CD8-positive, alpha-beta memory T cell (primary cell): ENCODE measurements around the gene BBS1. TPM values are rescaled to one million over a fixed set of nuclear protein-coding genes. Genes with fewer than 3 reads are reported as not detected.
"Not testable (repeated sequence)": the region's sequence is repeated elsewhere in the genome, so short reads cannot be mapped to it uniquely, and the experiment has no call there.

Experiments used
- CTCF ChIA-PET: fragments of 350-600 bp; sonication (Branson Sonifier 250); formaldehyde crosslinking; loops from one replicate; lab custom pipeline; 2021; ENCODE audit warnings: antibody characterized with exemption; lab: Charles Lee
- POLR2A ChIA-PET: fragments of 350-600 bp; sonication (Branson Sonifier 250); formaldehyde crosslinking; loops from one replicate; lab custom pipeline; 2021; ENCODE audit warnings: antibody characterized with exemption; lab: Charles Lee
- DNase-seq, 5 donors: peaks; one replicate each; pipeline versions ENCODE4 v3.0.0 to v3.0.0-alpha.2; 2020 to 2022; ENCODE audit warnings: mixed read lengths in 1 of 5
- H3K27ac ChIP-seq: one replicate; pipeline ENCODE4 v1.7.0; 2013; ENCODE audit warnings: low read depth, mild to moderate bottlenecking, low read length, moderate library complexity
- H3K27me3 ChIP-seq: 2 replicates; pipeline ENCODE4 v1.7.0; 2013; ENCODE audit warnings: low read length, mild to moderate bottlenecking; ENCODE audit not compliant: insufficient read depth, poor library complexity, severe bottlenecking
- H3K36me3 ChIP-seq: 2 replicates; pipeline ENCODE4 v1.7.0; 2013; ENCODE audit warnings: mild to moderate bottlenecking, low read length, moderate library complexity; ENCODE audit not compliant: insufficient read depth
- H3K4me1 ChIP-seq: 2 replicates; pipeline ENCODE4 v1.7.0; 2013; ENCODE audit warnings: mild to moderate bottlenecking, low read length, moderate library complexity; ENCODE audit not compliant: insufficient read depth
- H3K4me3 ChIP-seq: 2 replicates; pipeline ENCODE4 v1.7.0; 2013; ENCODE audit warnings: mild to moderate bottlenecking, low read length
- H3K9me3 ChIP-seq: 2 replicates; pipeline ENCODE4 v1.7.0; 2013; ENCODE audit warnings: mild to moderate bottlenecking, low read length
- H3K27ac Mint-ChIP-seq, 8 donors: one replicate each; pipeline ENCODE4 v1.8.0; 2020 to 2021; ENCODE audit warnings: mixed read lengths in 8 of 8, mild to moderate bottlenecking in 6 of 8, inconsistent platforms in 3 of 8, moderate library complexity in 3 of 8
- H3K27me3 Mint-ChIP-seq, 2 donors: one replicate each; pipeline ENCODE4 v1.8.0; 2020 to 2021; ENCODE audit warnings: mixed read lengths in 2 of 2, mild to moderate bottlenecking in 1 of 2, moderate library complexity in 1 of 2
- H3K36me3 Mint-ChIP-seq, 3 donors: one replicate each; pipeline ENCODE4 v1.8.0; 2020 to 2021; ENCODE audit warnings: mixed read lengths in 3 of 3, inconsistent platforms in 1 of 3, mild to moderate bottlenecking in 1 of 3
- H3K4me1 Mint-ChIP-seq, 3 donors: one replicate each; pipeline ENCODE4 v1.8.0; 2020 to 2021; ENCODE audit warnings: mixed read lengths in 3 of 3, inconsistent platforms in 1 of 3, mild to moderate bottlenecking in 1 of 3
- H3K4me3 Mint-ChIP-seq, 7 donors: one replicate each; pipeline ENCODE4 v1.8.0; 2020 to 2021; ENCODE audit warnings: mixed read lengths in 7 of 7, mild to moderate bottlenecking in 6 of 7, moderate library complexity in 4 of 7, inconsistent platforms in 2 of 7
- H3K9me3 Mint-ChIP-seq, 5 donors: one replicate each; pipeline ENCODE4 v1.8.0; 2020 to 2022; ENCODE audit warnings: mixed read lengths in 5 of 5, mild to moderate bottlenecking in 3 of 5, moderate library complexity in 2 of 5, inconsistent platforms in 1 of 5
- polyA plus RNA-seq: library from polyadenylated mRNA; unstranded; fragments of 300-500 nt; fragmentation: Illumina TruSeq; gene quantifications from one replicate; pipeline ENCODE4 v1.2.3, GENCODE V29; 2021
- total RNA-seq, 2 experiments: library from RNA; stranded (reverse); gene quantifications; one replicate each; pipeline ENCODE4 v1.2.3, GENCODE V29; 2021

Gene BBS1
- total and polyA plus RNA-seq, 3 experiments from 2014 or later = 15.6 to 21.2 (median 17.7) TPM

GRCh38 chr11:66530927-66531709, 20.7 kb downstream of the BBS1 start:
- peaks cover 5 to 11% (median 9%) of the 10 kb centered on the region in 3 donors for H3K4me1 Mint-ChIP-seq
- Histone ChIP-seq H3K27ac (no peak overlapping the region), H3K9me3 (no peaks in the 10 kb centered on the region), H3K4me1 (no peaks in the 10 kb centered on the region), H3K4me3 (no peak overlapping the region), H3K36me3 (peaks cover 1% of the 10 kb centered on the region), H3K27me3 (no peaks in the 10 kb centered on the region)
- peak overlapping the region in 3 of 8 donors; percentile 51 to 88 (median 68) for H3K27ac Mint-ChIP-seq
- H3K4me3 Mint-ChIP-seq = no peak overlapping the region
- H3K27me3 Mint-ChIP-seq = peaks cover 0 to 1% of the 10 kb centered on the region in 2 donors
- ChIA-PET POLR2A (no interaction called here), CTCF (no interaction called here)
- H3K36me3 Mint-ChIP-seq = peaks cover 5 to 51% (median 6%) of the 10 kb centered on the region in 3 donors
- DNase-seq = no peak
- H3K9me3 Mint-ChIP-seq = no peaks in the 10 kb centered on the region

- Histone ChIP-seq H3K4me3 (no peak overlapping the region), H3K27ac (no peak overlapping the region), H3K27me3 (no peaks in the 10 kb centered on the region), H3K4me1 (no peaks in the 10 kb centered on the region), H3K9me3 (no peaks in the 10 kb centered on the region), H3K36me3 (no peaks in the 10 kb centered on the region)
- ChIA-PET POLR2A (no interaction called here), CTCF (no interaction called here)
- H3K27me3 Mint-ChIP-seq = peaks cover 0 to 1% of the 10 kb centered on the region in 2 donors
- H3K36me3 Mint-ChIP-seq = peaks cover 5 to 52% (median 6%) of the 10 kb centered on the region in 3 donors
- no peak overlapping the region for H3K27ac Mint-ChIP-seq
- no peak overlapping the region for H3K4me3 Mint-ChIP-seq
- peaks cover 5 to 11% (median 9%) of the 10 kb centered on the region in 3 donors for H3K4me1 Mint-ChIP-seq
- no peaks in the 10 kb centered on the region for H3K9me3 Mint-ChIP-seq
- no peak for DNase-seq
Measured at GRCh38 chr11:66531841-66532240, 21.4 kb downstream of the BBS1 start.

- peak overlapping the region in 3 of 8 donors; percentile 35 to 66 (median 55) for H3K27ac Mint-ChIP-seq
- peaks cover 0 to 1% of the 10 kb centered on the region in 2 donors for H3K27me3 Mint-ChIP-seq
- CTCF ChIA-PET = interaction anchor here (0.8 kb wide), 1 partner anchor 13 kb away, joined by 4 read pairs; the partner anchor contains the start of gene ZDHHC24
- H3K9me3 ChIP-seq = no peaks in the 10 kb centered on the region
- POLR2A ChIA-PET = no interaction called here
- H3K36me3 Mint-ChIP-seq = peaks cover 5 to 53% (median 7%) of the 10 kb centered on the region in 3 donors
- H3K27me3 ChIP-seq = no peaks in the 10 kb centered on the region
- no peaks in the 10 kb centered on the region for H3K4me1 ChIP-seq
- H3K4me1 Mint-ChIP-seq = peaks cover 5 to 11% (median 9%) of the 10 kb centered on the region in 3 donors
- DNase-seq = no peak
- H3K9me3 Mint-ChIP-seq = no peaks in the 10 kb centered on the region
- H3K36me3 ChIP-seq = no peaks in the 10 kb centered on the region
- no peak overlapping the region for H3K4me3 Mint-ChIP-seq
- no peak overlapping the region for H3K27ac ChIP-seq
- H3K4me3 ChIP-seq = no peak overlapping the region
Measured at GRCh38 chr11:66532784-66533183, 22.3 kb downstream of the BBS1 start.

- peaks cover 31 to 35% (median 33%) of the 10 kb centered on the region in 3 donors for H3K4me1 Mint-ChIP-seq
- H3K4me1 ChIP-seq = peaks cover 18% of the 10 kb centered on the region
- no peaks in the 10 kb centered on the region for H3K27me3 Mint-ChIP-seq
- H3K4me3 ChIP-seq = no peak overlapping the region
- DNase-seq = no peak
- H3K9me3 ChIP-seq = no peaks in the 10 kb centered on the region
- no peaks in the 10 kb centered on the region for H3K9me3 Mint-ChIP-seq
- H3K27ac ChIP-seq = no peak overlapping the region
- H3K36me3 Mint-ChIP-seq = peaks cover 5 to 75% (median 15%) of the 10 kb centered on the region in 3 donors
- no peaks in the 10 kb centered on the region for H3K27me3 ChIP-seq
- peak overlapping the region in 1 of 8 donors; percentile 78 for H3K27ac Mint-ChIP-seq
- POLR2A ChIA-PET = no interaction called here
- H3K4me3 Mint-ChIP-seq = no peak overlapping the region
- H3K36me3 ChIP-seq = peaks cover 7% of the 10 kb centered on the region
- CTCF ChIA-PET = no interaction called here
Measured at GRCh38 chr11:66539170-66539869, 28.9 kb downstream of the BBS1 start.

- H3K4me1 ChIP-seq = peaks cover 22% of the 10 kb centered on the region
- ChIA-PET CTCF (no interaction called here), POLR2A (no interaction called here)
- no peaks in the 10 kb centered on the region for H3K27me3 ChIP-seq
- H3K4me3 ChIP-seq = no peak overlapping the region
- peaks cover 35 to 39% (median 35%) of the 10 kb centered on the region in 3 donors for H3K4me1 Mint-ChIP-seq
- H3K36me3 ChIP-seq = peaks cover 7% of the 10 kb centered on the region
- no peaks in the 10 kb centered on the region for H3K9me3 Mint-ChIP-seq
- no peak overlapping the region for H3K4me3 Mint-ChIP-seq
- DNase-seq = no peak
- H3K36me3 Mint-ChIP-seq = peaks cover 5 to 75% (median 15%) of the 10 kb centered on the region in 3 donors
- no peaks in the 10 kb centered on the region for H3K9me3 ChIP-seq
- no peaks in the 10 kb centered on the region for H3K27me3 Mint-ChIP-seq
- no peak overlapping the region for H3K27ac ChIP-seq
- H3K27ac Mint-ChIP-seq = peak overlapping the region in 1 of 8 donors; percentile 10
Measured at GRCh38 chr11:66539870-66540213, 29.4 kb downstream of the BBS1 start.

GRCh38 chr11:66540598-66540997, 30.2 kb downstream of the BBS1 start:
- H3K4me3 Mint-ChIP-seq, H3K36me3 ChIP-seq, H3K27ac ChIP-seq, H3K27me3 ChIP-seq, H3K9me3 ChIP-seq, H3K4me3 ChIP-seq, H3K9me3 Mint-ChIP-seq, POLR2A ChIA-PET, CTCF ChIA-PET, H3K27me3 Mint-ChIP-seq, DNase-seq: not testable (repeated sequence)
- Mint-ChIP-seq H3K4me1 (peaks cover 39 to 45% (median 42%) of the 10 kb centered on the region in 3 donors), H3K36me3 (peaks cover 4 to 74% (median 15%) of the 10 kb centered on the region in 3 donors), H3K27ac (peak overlapping the region in 3 of 8 donors; percentile 14 to 96 (median 38))
- H3K4me1 ChIP-seq = peaks cover 29% of the 10 kb centered on the region

GRCh38 chr11:66541892-66542291, 31.5 kb downstream of the BBS1 start:
- CTCF ChIA-PET = interaction anchor here (0.5 kb wide), 1 partner anchor 42 kb away, joined by 3 read pairs; no protein-coding TSS in a partner anchor
- peaks cover 32% of the 10 kb centered on the region for H3K4me1 ChIP-seq
- peaks cover 7% of the 10 kb centered on the region for H3K36me3 ChIP-seq
- peaks cover 0 to 65% (median 15%) of the 10 kb centered on the region in 3 donors for H3K36me3 Mint-ChIP-seq
- H3K27me3 Mint-ChIP-seq = no peaks in the 10 kb centered on the region
- H3K9me3 ChIP-seq = no peaks in the 10 kb centered on the region
- H3K27ac Mint-ChIP-seq = peak overlapping the region; percentile 60 to 96 (median 89)
- peaks cover 39 to 52% (median 49%) of the 10 kb centered on the region in 3 donors for H3K4me1 Mint-ChIP-seq
- H3K27ac ChIP-seq = no peak overlapping the region
- no peaks in the 10 kb centered on the region for H3K27me3 ChIP-seq
- POLR2A ChIA-PET = interaction anchor here (0.6 to 0.9 kb wide), 2 partner anchors 17 to 27 kb away, joined by 3 read pairs; partner anchors contain the start of gene CTSF
- no peak for DNase-seq
- no peaks in the 10 kb centered on the region for H3K9me3 Mint-ChIP-seq
- H3K4me3 Mint-ChIP-seq = peak overlapping the region; percentile 22 to 72 (median 57)
- H3K4me3 ChIP-seq = no peak overlapping the region
